Activated T-helper 17 cell treated with anti-CD3 and anti-CD28 coated beads, Interleukin-2, amount 50 U/mL, for 72 hours (primary cell): ENCODE data around the gene FHOD3. TPM values are rescaled to one million over a fixed set of nuclear protein-coding genes. Genes with fewer than 3 reads are reported as not detected.

ENCODE experiments used
- ATAC-seq: fragments of 150-1000 bp; cut with Tn5 transposase; replicated peaks from 2 replicates; pipeline ENCODE4 v1.10.0; 2021; ENCODE audit warnings: mild to moderate bottlenecking, moderate library complexity
- H3K27ac Mint-ChIP-seq: one replicate; pipeline ENCODE4 v1.8.0; 2022; ENCODE audit warnings: mixed read lengths
- H3K27me3 Mint-ChIP-seq: one replicate; pipeline ENCODE4 v1.8.0; 2022; ENCODE audit warnings: mixed read lengths
- H3K36me3 Mint-ChIP-seq: one replicate; pipeline ENCODE4 v1.8.0; 2022; ENCODE audit warnings: low read depth, mild to moderate bottlenecking, mixed read lengths
- H3K4me1 Mint-ChIP-seq: one replicate; pipeline ENCODE4 v1.8.0; 2022; ENCODE audit warnings: mixed read lengths
- H3K4me3 Mint-ChIP-seq: one replicate; pipeline ENCODE4 v1.8.0; 2022; ENCODE audit warnings: mild to moderate bottlenecking, mixed read lengths
- H3K9me3 Mint-ChIP-seq: one replicate; pipeline ENCODE4 v1.8.0; 2022; ENCODE audit warnings: mixed read lengths
- total RNA-seq, 2 donors: library from RNA; stranded (reverse); gene quantifications; one replicate each; pipeline ENCODE4 v1.2.3, GENCODE V29; 2022

The FHOD3 gene
- total RNA-seq, 2 donors from 2014 or later, result not detected

DNA sequence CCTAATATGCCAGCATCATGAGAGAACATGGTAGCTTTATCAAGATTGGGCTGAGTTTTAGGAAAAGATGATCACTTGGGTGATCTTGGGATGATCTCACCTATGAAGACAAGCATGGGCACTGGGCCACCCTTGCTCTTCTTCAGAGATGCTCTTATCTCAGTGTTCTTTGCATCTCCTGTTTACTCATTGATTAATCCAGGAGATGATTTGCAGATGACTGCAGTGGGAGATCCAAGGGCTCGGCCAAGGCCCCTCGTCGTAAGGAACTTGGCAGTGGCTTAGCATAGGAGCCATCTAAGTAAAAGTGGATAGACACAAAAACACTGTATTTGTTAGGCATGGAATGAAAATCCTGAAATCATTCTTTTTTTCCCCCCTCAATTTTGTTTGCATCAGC is 228.4 kb downstream of the FHOD3 start:
- peaks cover 14% of the 10 kb centered on the region for H3K27me3 Mint-ChIP-seq
- no peak overlapping the region for H3K27ac Mint-ChIP-seq
- no peak for ATAC-seq
- H3K4me3 Mint-ChIP-seq, result no peak overlapping the region
- no peaks in the 10 kb centered on the region for H3K4me1 Mint-ChIP-seq
- no peaks in the 10 kb centered on the region for H3K9me3 Mint-ChIP-seq
- no peaks in the 10 kb centered on the region for H3K36me3 Mint-ChIP-seq

DNA sequence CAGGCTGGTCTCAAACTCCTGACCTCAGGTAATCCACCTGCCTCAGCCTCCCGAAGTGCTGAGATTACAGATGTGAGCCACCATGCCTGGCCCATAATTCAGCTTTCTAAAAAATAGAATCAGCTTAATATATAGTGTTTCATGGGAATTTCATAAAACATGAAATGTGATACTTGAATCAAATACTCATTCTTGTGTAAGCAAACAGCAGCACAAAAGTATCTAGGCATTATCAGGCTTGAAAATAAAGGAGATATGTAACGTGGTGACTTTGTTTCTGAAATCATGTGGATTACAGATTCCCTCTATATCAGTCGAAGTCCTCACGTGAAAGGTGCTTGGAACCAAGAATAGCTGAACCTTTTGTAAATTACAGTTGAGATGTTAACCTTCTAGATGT is 229.1 kb downstream of the FHOD3 start:
- no peak overlapping the region for H3K27ac Mint-ChIP-seq
- no peaks in the 10 kb centered on the region for H3K4me1 Mint-ChIP-seq
- H3K36me3 Mint-ChIP-seq, result no peaks in the 10 kb centered on the region
- no peaks in the 10 kb centered on the region for H3K9me3 Mint-ChIP-seq
- no peak for ATAC-seq
- H3K27me3 Mint-ChIP-seq, result peaks cover 13% of the 10 kb centered on the region
- no peak overlapping the region for H3K4me3 Mint-ChIP-seq

DNA sequence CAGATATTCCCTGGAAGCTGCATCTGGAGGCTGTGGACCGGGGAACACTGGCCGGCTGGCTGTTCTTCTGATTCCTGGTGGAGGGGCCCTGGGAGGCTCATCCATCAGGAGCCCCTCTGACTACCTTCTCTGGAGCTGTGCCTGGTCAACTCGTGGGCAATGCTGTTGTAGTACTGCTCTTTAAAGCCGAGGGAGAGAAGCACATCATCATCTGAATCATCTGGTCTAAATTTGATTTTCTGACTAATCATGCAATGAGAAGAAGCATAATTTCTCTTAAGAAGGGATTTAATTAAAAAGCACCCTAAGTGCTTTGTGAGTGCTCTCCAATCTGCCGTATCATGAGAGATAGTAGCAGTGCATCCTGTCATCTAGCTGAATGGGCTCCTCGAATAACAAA is 229.5 kb downstream of the FHOD3 start:
- Mint-ChIP-seq H3K4me1 (no peaks in the 10 kb centered on the region), H3K4me3 (no peak overlapping the region), H3K27ac (no peak overlapping the region), H3K36me3 (no peaks in the 10 kb centered on the region), H3K9me3 (no peaks in the 10 kb centered on the region), H3K27me3 (peaks cover 9% of the 10 kb centered on the region)
- no peak for ATAC-seq

- no peak for ATAC-seq
- Mint-ChIP-seq H3K4me1 (no peaks in the 10 kb centered on the region), H3K27ac (no peak overlapping the region)
Observed at GRCh38 chr18:36527740-36528455, 230.4 kb downstream of the FHOD3 start.

DNA sequence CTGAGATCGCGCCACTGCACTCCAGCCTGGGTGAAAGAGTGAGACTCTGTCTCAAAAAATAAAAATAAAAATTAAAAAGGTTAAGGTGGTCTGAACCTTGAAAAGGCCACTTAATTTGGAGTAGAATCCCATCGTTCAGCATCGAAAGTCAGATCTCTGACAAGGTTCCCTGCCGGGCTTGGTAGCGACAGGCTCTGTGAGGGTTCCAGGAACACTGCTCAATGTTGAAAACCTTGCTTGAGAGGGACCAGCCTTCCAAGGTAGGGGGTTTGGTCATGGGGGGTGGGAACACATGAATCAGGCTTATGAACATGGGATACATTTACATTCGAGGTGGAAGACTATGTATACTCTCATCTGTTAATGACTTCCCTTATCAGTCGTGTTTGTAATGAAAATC is 232.2 kb downstream of the FHOD3 start:
- no peaks in the 10 kb centered on the region for H3K4me1 Mint-ChIP-seq
- no peak for ATAC-seq

More at GRCh38 chr18:36527740-36528455, 230.4 kb downstream of the FHOD3 start:
- Mint-ChIP-seq H3K36me3 (no peaks in the 10 kb centered on the region), H3K4me3 (no peak overlapping the region), H3K9me3 (no peaks in the 10 kb centered on the region), H3K27me3 (peaks cover 4% of the 10 kb centered on the region)

DNA sequence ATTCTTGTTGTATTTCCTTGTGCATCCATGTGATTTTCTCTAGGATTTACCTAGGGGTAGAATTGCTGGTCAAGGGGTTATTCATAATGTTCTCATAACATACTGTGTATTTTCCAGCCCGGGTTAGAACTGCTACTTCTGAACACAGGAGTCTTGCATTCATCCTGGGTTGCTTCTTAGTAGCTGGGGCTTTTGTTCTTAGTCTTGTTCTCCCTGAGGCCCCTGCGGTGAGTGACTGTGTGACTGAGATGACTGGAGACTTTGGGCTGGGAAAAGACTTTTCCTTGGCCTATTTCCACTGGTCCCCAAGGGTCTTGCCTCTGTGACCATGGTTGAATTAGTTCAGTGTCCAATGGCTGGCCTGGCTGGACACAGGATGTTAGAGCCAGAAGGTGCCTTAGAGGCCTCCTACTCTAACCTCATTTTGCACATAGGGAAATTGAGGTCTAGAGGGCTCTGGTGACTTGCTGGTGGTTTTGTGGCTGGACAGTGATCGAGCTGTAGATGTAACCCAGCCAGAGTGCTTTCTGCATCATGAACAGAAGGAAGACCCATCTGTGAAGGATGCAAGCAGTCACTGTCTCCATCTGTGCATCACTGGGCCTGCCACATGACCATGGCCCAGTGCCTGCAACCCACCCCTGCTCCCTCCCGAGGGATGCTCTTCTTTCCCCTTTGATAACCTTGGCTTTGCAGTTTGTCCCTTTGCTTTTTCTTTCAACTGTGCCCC is 233.3 kb downstream of the FHOD3 start:
- ATAC-seq, result no peak
- Mint-ChIP-seq H3K27ac (no peak overlapping the region), H3K4me1 (no peaks in the 10 kb centered on the region), H3K36me3 (no peaks in the 10 kb centered on the region), H3K4me3 (no peak overlapping the region), H3K27me3 (peaks cover 12% of the 10 kb centered on the region), H3K9me3 (no peaks in the 10 kb centered on the region)

More for the DNA sequence above, 232.2 kb downstream of the FHOD3 start:
- H3K36me3 Mint-ChIP-seq, result no peaks in the 10 kb centered on the region
- no peaks in the 10 kb centered on the region for H3K9me3 Mint-ChIP-seq
- peaks cover 12% of the 10 kb centered on the region for H3K27me3 Mint-ChIP-seq
- H3K27ac Mint-ChIP-seq, result no peak overlapping the region
- no peak overlapping the region for H3K4me3 Mint-ChIP-seq

GRCh38 chr18:36531636-36532035 is 234.1 kb downstream of the FHOD3 start:
- H3K36me3 Mint-ChIP-seq, result no peaks in the 10 kb centered on the region
- no peak for ATAC-seq
- H3K9me3 Mint-ChIP-seq, result no peaks in the 10 kb centered on the region
- H3K27me3 Mint-ChIP-seq, result peaks cover 12% of the 10 kb centered on the region
- H3K4me1 Mint-ChIP-seq, result no peaks in the 10 kb centered on the region
- H3K27ac Mint-ChIP-seq, result no peak overlapping the region
- no peak overlapping the region for H3K4me3 Mint-ChIP-seq

DNA sequence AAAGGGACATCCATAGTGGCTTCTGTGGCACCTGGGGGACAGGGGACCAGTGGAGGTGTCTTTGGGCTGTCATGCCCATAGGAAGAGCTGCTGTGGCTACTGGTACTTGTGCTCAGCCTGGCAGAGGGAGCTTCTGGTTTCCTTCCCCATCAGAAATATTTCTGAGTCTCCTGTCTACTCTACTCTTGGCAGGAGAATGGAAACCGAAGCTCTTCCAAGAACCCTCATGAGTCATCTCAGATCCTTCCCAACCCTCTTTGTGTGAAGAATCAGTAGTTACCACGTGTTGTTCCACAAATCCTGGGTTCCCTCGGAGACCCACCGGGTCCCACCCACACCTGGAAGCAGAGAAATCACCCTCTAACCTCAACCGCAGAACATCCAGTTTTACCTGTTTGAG is 234.9 kb downstream of the FHOD3 start:
- H3K4me1 Mint-ChIP-seq, result no peaks in the 10 kb centered on the region
- H3K36me3 Mint-ChIP-seq, result no peaks in the 10 kb centered on the region

DNA sequence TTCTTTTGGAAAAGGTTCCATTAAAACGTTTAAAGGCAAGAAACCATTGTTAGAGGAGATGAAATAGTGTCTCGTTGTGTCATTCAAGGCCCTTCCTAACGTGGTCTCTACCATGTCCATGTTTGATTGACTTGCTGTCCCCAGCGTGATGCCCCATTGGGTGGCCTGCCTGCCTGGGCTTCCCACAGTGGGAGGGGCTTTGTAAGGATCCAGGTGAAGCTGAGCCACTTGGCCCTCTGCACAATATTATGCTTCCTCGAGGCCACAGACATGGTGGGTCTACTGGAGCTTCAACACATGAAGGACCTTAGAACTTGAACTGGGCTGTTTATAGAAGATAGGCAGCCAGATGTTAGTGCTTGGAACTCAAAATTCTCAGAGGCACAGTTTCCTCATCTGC is 235.3 kb downstream of the FHOD3 start:
- Mint-ChIP-seq H3K27ac (no peak overlapping the region), H3K4me1 (no peaks in the 10 kb centered on the region), H3K27me3 (peaks cover 15% of the 10 kb centered on the region), H3K4me3 (no peak overlapping the region), H3K36me3 (no peaks in the 10 kb centered on the region), H3K9me3 (no peaks in the 10 kb centered on the region)
- no peak for ATAC-seq

More for the DNA sequence above, 234.9 kb downstream of the FHOD3 start:
- Mint-ChIP-seq H3K27ac (no peak overlapping the region), H3K4me3 (no peak overlapping the region), H3K9me3 (no peaks in the 10 kb centered on the region), H3K27me3 (peaks cover 12% of the 10 kb centered on the region)
- no peak for ATAC-seq

GRCh38 chr18:36533446-36534153 is 236.1 kb downstream of the FHOD3 start:
- no peak for ATAC-seq
- H3K9me3 Mint-ChIP-seq, result no peaks in the 10 kb centered on the region
- H3K27ac Mint-ChIP-seq, result no peak overlapping the region
- no peaks in the 10 kb centered on the region for H3K4me1 Mint-ChIP-seq
- H3K4me3 Mint-ChIP-seq, result no peak overlapping the region
- H3K27me3 Mint-ChIP-seq, result peaks cover 15% of the 10 kb centered on the region
- no peaks in the 10 kb centered on the region for H3K36me3 Mint-ChIP-seq

- peaks cover 15% of the 10 kb centered on the region for H3K27me3 Mint-ChIP-seq
- no peaks in the 10 kb centered on the region for H3K4me1 Mint-ChIP-seq
- no peak for ATAC-seq
- no peak overlapping the region for H3K27ac Mint-ChIP-seq
- no peak overlapping the region for H3K4me3 Mint-ChIP-seq
- H3K9me3 Mint-ChIP-seq, result no peaks in the 10 kb centered on the region
- no peaks in the 10 kb centered on the region for H3K36me3 Mint-ChIP-seq
Observed at GRCh38 chr18:36534154-36534688, 236.7 kb downstream of the FHOD3 start.

DNA sequence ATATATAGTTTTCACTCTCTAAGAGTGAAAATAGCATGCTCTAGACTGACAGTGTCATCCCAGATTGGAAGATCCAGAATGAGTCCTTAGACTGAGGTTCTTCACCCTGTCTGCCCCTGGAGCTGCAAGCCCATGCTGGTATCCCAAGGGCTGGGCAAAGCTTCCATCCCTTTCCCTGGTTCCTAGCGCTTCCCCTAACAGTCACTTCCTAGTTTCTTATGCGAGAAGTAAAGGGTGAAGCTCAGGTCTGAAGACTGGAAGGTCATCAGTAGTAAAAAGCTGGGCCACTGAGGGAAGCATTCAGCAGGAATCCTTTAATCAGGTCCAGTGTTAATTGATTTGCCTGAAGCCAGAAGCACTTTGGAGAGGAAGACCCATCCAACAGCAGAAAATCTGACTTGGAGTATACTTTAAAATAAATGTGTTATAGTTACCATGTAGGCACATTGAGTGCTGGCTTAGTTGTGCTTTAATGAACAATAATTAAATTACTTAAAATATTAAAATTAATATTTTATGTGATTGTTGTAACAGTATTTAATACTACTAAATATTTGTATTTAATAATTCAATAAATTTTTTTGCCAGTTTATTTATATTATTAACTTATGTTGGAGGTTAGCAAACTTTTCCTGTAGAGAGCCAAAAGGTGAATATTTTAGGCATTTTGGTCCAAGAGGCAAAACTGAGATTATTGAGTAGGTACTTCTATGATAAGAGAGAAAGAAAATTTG is 237.9 kb downstream of the FHOD3 start:
- Mint-ChIP-seq H3K4me3 (no peak overlapping the region), H3K9me3 (no peaks in the 10 kb centered on the region), H3K27me3 (peaks cover 15% of the 10 kb centered on the region), H3K36me3 (no peaks in the 10 kb centered on the region), H3K27ac (no peak overlapping the region), H3K4me1 (no peaks in the 10 kb centered on the region)
- no peak for ATAC-seq

DNA sequence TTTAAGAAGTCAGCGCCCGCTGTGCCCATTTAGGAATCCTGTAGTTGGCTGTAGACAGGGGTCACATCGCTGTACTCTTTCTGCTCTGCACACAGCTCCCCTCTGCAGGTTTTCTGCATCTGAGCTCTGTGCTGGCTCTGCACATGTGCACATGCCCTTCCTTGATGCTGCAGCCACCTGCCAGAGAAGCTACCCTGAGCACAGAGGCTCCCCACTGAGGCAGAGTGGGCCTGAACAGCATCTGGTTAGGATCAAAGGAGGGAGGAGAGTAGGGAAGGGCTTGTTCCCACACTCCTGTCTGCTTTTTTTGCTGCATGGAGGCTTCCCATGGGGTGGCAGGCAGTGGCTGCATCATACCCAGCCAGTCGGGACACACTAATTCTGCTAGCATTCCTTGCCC is 238.9 kb downstream of the FHOD3 start:
- Mint-ChIP-seq H3K4me1 (no peaks in the 10 kb centered on the region), H3K27ac (no peak overlapping the region), H3K9me3 (no peaks in the 10 kb centered on the region), H3K36me3 (no peaks in the 10 kb centered on the region), H3K4me3 (no peak overlapping the region), H3K27me3 (peaks cover 12% of the 10 kb centered on the region)
- ATAC-seq, result no peak

DNA sequence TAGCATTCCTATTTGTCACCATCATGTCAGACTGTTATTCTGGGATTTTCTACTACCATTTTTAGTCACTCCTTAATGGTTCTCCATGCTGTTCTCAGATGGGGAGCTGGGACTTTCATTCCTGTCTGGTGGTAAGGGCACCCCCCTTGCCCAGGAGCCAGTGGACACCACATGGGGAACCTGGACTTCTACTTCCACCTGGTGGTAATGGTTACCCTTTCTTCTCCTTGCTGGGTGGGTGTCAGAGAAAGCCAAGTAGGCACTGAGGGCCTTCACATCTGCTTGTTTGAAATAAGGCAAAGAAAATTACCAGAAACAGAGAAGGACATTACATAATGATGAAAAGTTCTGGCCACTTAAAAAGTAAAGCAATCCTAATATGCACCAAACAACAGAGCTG is 239.8 kb downstream of the FHOD3 start:
- Mint-ChIP-seq H3K4me1 (no peaks in the 10 kb centered on the region), H3K9me3 (no peaks in the 10 kb centered on the region), H3K4me3 (no peak overlapping the region), H3K27me3 (peaks cover 10% of the 10 kb centered on the region), H3K36me3 (no peaks in the 10 kb centered on the region), H3K27ac (no peak overlapping the region)
- ATAC-seq, result no peak
